Epithelial cell of proximal tubule (primary cell): ENCODE data around the gene HLA-DQA1. TPM values are rescaled to one million over a fixed set of nuclear protein-coding genes. Genes with fewer than 3 reads are reported as not detected.
"Not testable (repeated sequence)": the region's sequence is repeated elsewhere in the genome, so short reads cannot be mapped to it uniquely, and the experiment has no call there.

ENCODE experiments used
- DNase-seq: peaks from one replicate; pipeline ENCODE4 v3.0.0-alpha.2; 2011; ENCODE audit warnings: low read depth
- H3K4me3 ChIP-seq: 2 replicates; pipeline ENCODE4 v1.5.1; 2011; ENCODE audit warnings: low read depth, mild to moderate bottlenecking, low read length
- CTCF ChIP-seq: conservative IDR thresholded peaks from 2 replicates; pipeline ENCODE4 v1.5.1; 2012; ENCODE audit warnings: low read depth, mild to moderate bottlenecking, low read length
- total RNA-seq: library from RNA; depleted of rRNA; stranded (reverse); fragments of >200 nt; gene quantifications from 2 replicates; pipeline ENCODE4 v1.2.3, GENCODE V29; 2015

Gene HLA-DQA1
- total RNA-seq, 1 donor from 2014 or later, result not detected

- no peak for DNase-seq
- no peak for TF ChIP-seq CTCF
- H3K4me3 ChIP-seq, result no peak overlapping the region
These were observed 6.7 kb downstream of the HLA-DQA1 start for GRCh38 chr6:32643904-32644303.

GRCh38 chr6:32645047-32645703 is 8.0 kb downstream of the HLA-DQA1 start:
- no peak for DNase-seq
- no peak for TF ChIP-seq CTCF
- H3K4me3 ChIP-seq, result no peak overlapping the region

GRCh38 chr6:32655203-32655710 is 18.1 kb downstream of the HLA-DQA1 start:
- DNase-seq, result no peak
- TF ChIP-seq CTCF, result no peak
- no peak overlapping the region for H3K4me3 ChIP-seq

- not testable (repeated sequence) for DNase-seq
These were observed 20.1 kb downstream of the HLA-DQA1 start for GRCh38 chr6:32657329-32657728.

GRCh38 chr6:32657819-32658218 is 20.6 kb downstream of the HLA-DQA1 start:
- not testable (repeated sequence) for DNase-seq, H3K4me3 ChIP-seq

More at GRCh38 chr6:32657329-32657728, 20.1 kb downstream of the HLA-DQA1 start:
- H3K4me3 ChIP-seq, result not testable (repeated sequence)

- DNase-seq, result no peak
- TF ChIP-seq CTCF, result no peak
- H3K4me3 ChIP-seq, result no peak overlapping the region
These were observed 21.2 kb downstream of the HLA-DQA1 start for GRCh38 chr6:32658268-32658897.

- TF ChIP-seq CTCF, result no peak
- no peak for DNase-seq
These were observed 22.8 kb downstream of the HLA-DQA1 start for GRCh38 chr6:32659856-32660595.

More at GRCh38 chr6:32659856-32660595, 22.8 kb downstream of the HLA-DQA1 start:
- no peak overlapping the region for H3K4me3 ChIP-seq
